Trophoblast cell (in vitro differentiated cells and primary cell): ENCODE data around the gene TBL1X.
"Not testable (repeated sequence)": the region's sequence is repeated elsewhere in the genome, so short reads cannot be mapped to it uniquely, and the experiment has no call there.

Experiments
- DNase-seq, 2 donors: peaks; one replicate each; pipeline ENCODE4 v3.0.0-alpha.2; 2016
- H2AFZ ChIP-seq: 2 replicates; pipeline ENCODE4 v1.6.1; 2013; ENCODE audit warnings: low read length, moderate library complexity, mild to moderate bottlenecking; ENCODE audit not compliant: insufficient read depth, poor library complexity
- H2AK5ac ChIP-seq: 2 replicates; pipeline ENCODE4 v1.6.1; 2013; ENCODE audit warnings: mild to moderate bottlenecking, low read length
- H2BK120ac ChIP-seq: 2 replicates; pipeline ENCODE4 v1.6.1; 2013; ENCODE audit warnings: low read length, mild to moderate bottlenecking, moderate library complexity; ENCODE audit not compliant: insufficient read depth, poor library complexity
- H2BK12ac ChIP-seq: 2 replicates; pipeline ENCODE4 v1.6.1; 2013; ENCODE audit warnings: mild to moderate bottlenecking, low read length, moderate library complexity
- H2BK5ac ChIP-seq: 2 replicates; pipeline ENCODE4 v1.6.1; 2013; ENCODE audit warnings: low read length, low read depth, moderate library complexity, mild to moderate bottlenecking; ENCODE audit not compliant: poor library complexity
- H3K14ac ChIP-seq: 2 replicates; pipeline ENCODE4 v1.6.1; 2013; ENCODE audit warnings: mild to moderate bottlenecking, low read length
- H3K18ac ChIP-seq: 2 replicates; pipeline ENCODE4 v1.6.1; 2013; ENCODE audit warnings: mild to moderate bottlenecking, low read length
- H3K23ac ChIP-seq: 2 replicates; pipeline ENCODE4 v1.6.1; 2013; ENCODE audit warnings: low read length
- H3K27ac ChIP-seq: 2 replicates; pipeline ENCODE4 v1.5.1; 2013; ENCODE audit warnings: low read depth, mild to moderate bottlenecking, inconsistent platforms, low read length, moderate library complexity
- H3K27me3 ChIP-seq: 2 replicates; pipeline ENCODE4 v1.6.1; 2013; ENCODE audit warnings: inconsistent platforms, mild to moderate bottlenecking, low read length, moderate library complexity; ENCODE audit not compliant: insufficient read depth
- H3K36me3 ChIP-seq, 2 experiments: 1 replicate in 1 of 2; 2 replicates in 1 of 2; pipeline ENCODE4 v1.6.1; 2013; ENCODE audit warnings: low read length in 2 of 2, mild to moderate bottlenecking in 2 of 2, moderate library complexity in 1 of 2; ENCODE audit not compliant: insufficient read depth in 2 of 2, control insufficient read depth in 1 of 2
- H3K4ac ChIP-seq: 2 replicates; pipeline ENCODE4 v1.6.1; 2013; ENCODE audit warnings: low read depth, mild to moderate bottlenecking, low read length, moderate library complexity
- H3K4me1 ChIP-seq, 2 experiments: 1 replicate in 1 of 2; 2 replicates in 1 of 2; pipeline ENCODE4 v1.6.1; 2013; ENCODE audit warnings: low read length in 2 of 2, mild to moderate bottlenecking in 2 of 2, moderate library complexity in 1 of 2; ENCODE audit not compliant: insufficient read depth in 2 of 2, control insufficient read depth in 1 of 2
- H3K4me2 ChIP-seq: 2 replicates; pipeline ENCODE4 v1.6.1; 2013; ENCODE audit warnings: inconsistent platforms, mild to moderate bottlenecking, low read length, moderate library complexity
- H3K4me3 ChIP-seq: 2 replicates; pipeline ENCODE4 v1.5.1; 2013; ENCODE audit warnings: mild to moderate bottlenecking, low read depth, low read length, inconsistent platforms
- H3K79me1 ChIP-seq: one replicate; pipeline ENCODE4 v1.6.1; 2013; ENCODE audit warnings: low read length
- H3K79me2 ChIP-seq: 2 replicates; pipeline ENCODE4 v1.6.1; 2013; ENCODE audit warnings: low read length, mild to moderate bottlenecking; ENCODE audit not compliant: control insufficient read depth, insufficient read depth, poor library complexity
- H3K9ac ChIP-seq: 2 replicates; pipeline ENCODE4 v1.6.1; 2013; ENCODE audit warnings: mild to moderate bottlenecking, low read length
- H3K9me3 ChIP-seq: 2 replicates; pipeline ENCODE4 v1.6.1; 2013; ENCODE audit warnings: low read depth, mild to moderate bottlenecking, control low read depth, inconsistent platforms, low read length; ENCODE audit not compliant: insufficient read depth
- H4K12ac ChIP-seq: 2 replicates; pipeline ENCODE4 v1.6.1; 2013; ENCODE audit warnings: low read depth, mild to moderate bottlenecking, low read length, moderate library complexity
- H4K8ac ChIP-seq: 2 replicates; pipeline ENCODE4 v1.6.1; 2013; ENCODE audit warnings: low read depth, mild to moderate bottlenecking, low read length, moderate library complexity
- H4K91ac ChIP-seq: one replicate; pipeline ENCODE4 v1.6.1; 2013; ENCODE audit warnings: low read depth, mild to moderate bottlenecking, low read length, moderate library complexity
- WGBS: extraction: QIAGEN DNeasy Blood & Tissue Kit; methylation state at CpG from one replicate; pipeline ENCODE4 v1.1.7; 2013; ENCODE audit warnings: missing lambda C conversion rate; ENCODE audit not compliant: insufficient read length, insufficient coverage; ENCODE audit errors: extremely low coverage; 5-methylcytosine and 5-hydroxymethylcytosine counted together

Gene TBL1X

DNA sequence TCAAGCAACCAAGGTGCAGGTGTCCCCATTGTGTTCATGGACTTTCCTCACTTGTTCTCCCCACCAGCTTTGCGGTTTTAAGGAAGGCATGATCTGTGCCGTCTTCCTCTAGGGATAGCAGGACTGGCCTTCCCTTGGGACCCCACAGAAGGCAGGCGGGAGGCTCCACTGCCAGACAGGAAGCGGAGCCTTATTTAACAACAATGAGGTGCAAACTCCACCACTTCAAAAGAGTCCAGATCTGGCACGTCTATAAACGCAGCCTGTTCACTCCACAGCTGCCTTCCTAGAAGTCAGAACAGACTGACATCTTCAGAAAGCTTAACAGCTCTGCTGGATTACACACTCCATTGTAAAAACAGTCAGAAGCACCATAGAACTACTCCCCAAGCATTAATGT, 302.5 kb downstream of the TBL1X start:
- Histone ChIP-seq H3K4ac (no peak overlapping the region), H3K9ac (no peak overlapping the region)
- no CpG with 5 or more reads among the region's 6 CpGs for WGBS

GRCh38 chrX:9768321-9768839, 303.5 kb downstream of the TBL1X start:
- not testable (repeated sequence) for H3K27me3 ChIP-seq, H3K4me3 ChIP-seq, H3K18ac ChIP-seq, H2BK120ac ChIP-seq, H2AK5ac ChIP-seq, H3K36me3 ChIP-seq, H2AFZ ChIP-seq, H4K91ac ChIP-seq, H3K4me2 ChIP-seq, H3K23ac ChIP-seq, H4K12ac ChIP-seq, H3K79me1 ChIP-seq, H3K4ac ChIP-seq, H3K9me3 ChIP-seq, H2BK5ac ChIP-seq, H3K79me2 ChIP-seq, H2BK12ac ChIP-seq, H3K4me1 ChIP-seq, H4K8ac ChIP-seq, H3K14ac ChIP-seq, H3K27ac ChIP-seq, H3K9ac ChIP-seq
- no CpG with 5 or more reads among the region's 5 CpGs for WGBS
- peak in 1 of 2 donors; percentile 12 for DNase-seq

More for the DNA sequence above, 302.5 kb downstream of the TBL1X start:
- Histone ChIP-seq H3K4me2 (no peak overlapping the region), H3K4me1 (peaks cover 4 to 7% of the 10 kb centered on the region in 2 experiments), H3K14ac (no peak overlapping the region), H3K18ac (no peak overlapping the region), H2AK5ac (no peak overlapping the region), H3K23ac (no peak overlapping the region), H2BK120ac (no peak overlapping the region), H4K8ac (no peak overlapping the region), H3K9me3 (no peaks in the 10 kb centered on the region), H2BK5ac (no peak overlapping the region), H3K27ac (no peak overlapping the region), H3K79me1 (peaks cover 4% of the 10 kb centered on the region), H3K27me3 (no peaks in the 10 kb centered on the region), H3K36me3 (no peaks in the 10 kb centered on the region), H3K4me3 (no peak overlapping the region), H3K79me2 (peaks cover 4% of the 10 kb centered on the region), H4K91ac (no peak overlapping the region), H4K12ac (no peak overlapping the region), H2BK12ac (no peak overlapping the region), H2AFZ (no peak overlapping the region)
- DNase-seq: no peak

GRCh38 chrX:9770319-9770718, 305.5 kb downstream of the TBL1X start:
- Histone ChIP-seq H4K8ac (no peak overlapping the region), H2AK5ac (no peak overlapping the region), H3K4me3 (no peak overlapping the region), H2BK120ac (no peak overlapping the region), H3K9me3 (no peaks in the 10 kb centered on the region), H3K79me2 (peaks cover under 1% of the 10 kb centered on the region), H3K23ac (no peak overlapping the region), H4K12ac (no peak overlapping the region), H3K14ac (no peak overlapping the region), H3K4me1 (peaks cover under 1 to 3% of the 10 kb centered on the region in 2 experiments), H4K91ac (no peak overlapping the region), H3K18ac (no peak overlapping the region), H3K4me2 (no peak overlapping the region), H3K9ac (no peak overlapping the region), H2BK12ac (no peak overlapping the region), H3K27me3 (no peaks in the 10 kb centered on the region), H3K27ac (no peak overlapping the region), H3K36me3 (no peaks in the 10 kb centered on the region), H3K79me1 (peaks cover 4% of the 10 kb centered on the region), H2BK5ac (no peak overlapping the region), H2AFZ (no peak overlapping the region), H3K4ac (no peak overlapping the region)
- WGBS: no CpG with 5 or more reads among the region's 1 CpG
- DNase-seq: no peak

DNA sequence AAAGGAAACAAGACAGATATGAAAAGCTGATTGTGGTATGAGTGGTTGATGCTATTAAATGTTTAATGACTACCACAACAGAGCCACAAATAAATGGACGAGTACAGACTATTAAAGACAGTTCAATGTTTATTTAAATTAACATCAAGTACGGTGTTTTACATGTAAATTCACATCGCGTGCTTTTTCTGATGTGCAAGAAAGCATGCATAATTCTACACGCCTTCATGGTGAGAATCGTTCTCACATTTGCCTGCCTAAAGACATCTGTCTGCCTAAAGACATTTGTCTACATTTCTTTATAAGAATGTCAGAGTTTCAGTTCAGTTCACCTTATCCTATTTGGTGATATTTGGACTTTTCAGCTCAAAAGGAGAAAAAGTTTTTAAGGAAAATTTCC, 308.1 kb downstream of the TBL1X start:
- Histone ChIP-seq H2BK120ac (no peak overlapping the region), H3K18ac (no peak overlapping the region), H3K4me3 (no peak overlapping the region), H2AK5ac (no peak overlapping the region), H3K4me2 (no peak overlapping the region), H3K14ac (no peak overlapping the region), H4K8ac (no peak overlapping the region), H3K27ac (no peak overlapping the region), H3K9me3 (peaks cover 2% of the 10 kb centered on the region), H3K4ac (no peak overlapping the region), H2BK12ac (no peak overlapping the region), H4K12ac (no peak overlapping the region), H3K9ac (no peak overlapping the region), H2AFZ (no peak overlapping the region), H4K91ac (no peak overlapping the region), H3K79me1 (no peaks in the 10 kb centered on the region), H3K79me2 (no peaks in the 10 kb centered on the region), H3K36me3 (peaks cover 2% of the 10 kb centered on the region in 2 experiments), H3K4me1 (peaks cover 0 to 2% of the 10 kb centered on the region in 2 experiments), H2BK5ac (no peak overlapping the region), H3K27me3 (no peaks in the 10 kb centered on the region), H3K23ac (no peak overlapping the region)
- WGBS: no CpG with 5 or more reads among the region's 6 CpGs
- DNase-seq: no peak
